CD4-positive, alpha-beta T cell treated with Interferon gamma for 1 hour (primary cell): ENCODE measurements around the gene UCK2.

Experiments
- DNase-seq: peaks from one replicate; pipeline ENCODE4 v3.0.0-alpha.2; 2020

The UCK2 gene

GRCh38 chr1:165905853-165906252, 78.4 kb downstream of the UCK2 start:
- DNase-seq = no peak

- no peak for DNase-seq
These were observed 79.9 kb downstream of the UCK2 start for GRCh38 chr1:165907256-165907857.

DNA sequence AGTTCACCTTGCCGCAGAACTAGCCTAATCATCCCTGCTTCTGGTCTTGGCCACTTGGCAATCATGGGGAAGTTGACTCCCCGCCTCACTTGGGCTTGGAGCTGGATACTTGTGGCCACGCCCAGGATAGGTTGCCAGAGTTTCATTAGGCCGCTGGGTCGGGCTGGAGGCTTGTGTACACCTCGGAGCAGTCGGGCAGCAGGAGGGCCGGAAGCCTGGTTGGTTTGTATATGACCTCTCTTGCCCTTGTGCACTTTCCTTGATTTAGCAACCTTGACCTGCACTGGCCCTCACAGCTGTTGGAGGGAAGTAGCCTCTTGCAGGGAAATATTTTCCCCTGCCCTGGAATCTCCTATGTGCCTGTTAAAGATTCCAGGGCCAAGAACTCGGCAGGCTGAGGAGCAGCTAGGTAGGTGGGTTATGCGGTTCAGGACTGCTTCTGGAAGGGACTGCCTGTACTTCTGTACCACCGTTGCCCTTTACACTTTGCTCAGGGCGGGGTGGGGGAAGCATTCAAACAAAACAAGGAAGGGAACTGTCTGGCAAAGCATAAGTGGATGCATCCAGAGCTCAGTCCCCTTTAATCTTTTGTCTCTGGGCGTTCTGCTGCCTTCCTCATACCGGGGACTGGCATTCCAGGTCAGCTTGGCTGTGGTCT, 83.5 kb downstream of the UCK2 start:
- DNase-seq = no peak

DNA sequence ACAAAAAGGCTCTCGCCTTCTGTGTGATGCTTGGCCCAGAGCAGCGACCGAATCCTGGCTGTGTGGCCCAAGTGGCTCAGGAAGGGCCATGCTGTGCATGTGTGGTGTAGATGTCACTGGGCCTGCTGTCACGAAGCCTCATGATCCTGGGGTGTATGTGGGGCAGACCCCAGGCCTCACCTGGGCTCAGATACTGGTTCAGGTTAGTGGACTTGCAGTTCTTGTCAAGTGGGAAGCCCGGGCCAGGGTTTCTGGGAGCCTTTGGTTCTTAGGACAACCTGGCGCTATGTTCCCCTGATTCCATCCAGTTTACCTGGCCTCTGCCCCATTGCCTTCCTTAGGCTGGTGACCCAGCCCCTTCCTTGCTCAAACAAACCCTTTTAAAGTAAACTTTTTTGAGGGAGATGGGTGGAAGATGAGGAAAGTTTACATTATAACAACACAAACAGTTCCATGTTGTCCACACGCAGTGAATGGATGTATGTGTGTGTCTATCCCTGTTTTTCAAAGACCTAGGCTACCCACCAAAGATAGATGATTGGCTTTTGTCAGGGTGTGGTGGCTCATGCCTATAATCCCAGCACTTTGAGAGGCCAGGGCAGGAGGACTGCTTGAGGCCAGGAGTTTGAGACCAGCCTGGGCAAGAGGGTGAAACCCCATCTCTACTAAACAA, 84.3 kb downstream of the UCK2 start:
- DNase-seq = no peak

DNA sequence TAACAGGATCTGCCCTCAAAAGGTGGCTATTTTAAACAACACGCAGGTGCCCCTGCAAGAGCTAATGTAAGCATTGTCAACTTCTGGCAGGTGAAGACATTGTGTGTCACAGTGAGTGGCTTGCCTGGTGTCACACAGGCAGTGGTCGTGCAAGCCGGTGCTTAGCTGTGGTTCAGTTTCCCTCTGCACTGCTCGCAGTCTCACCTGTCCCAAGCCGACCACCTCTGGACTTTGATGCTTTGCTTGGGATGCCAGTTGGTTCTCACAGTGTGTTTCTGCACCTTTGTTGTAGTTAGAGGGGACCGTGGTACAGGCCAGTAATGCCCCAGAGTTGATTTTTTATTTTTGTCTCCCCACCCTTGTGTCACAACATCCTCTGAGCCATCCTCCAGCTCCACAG, 85.2 kb downstream of the UCK2 start:
- no peak for DNase-seq

DNA sequence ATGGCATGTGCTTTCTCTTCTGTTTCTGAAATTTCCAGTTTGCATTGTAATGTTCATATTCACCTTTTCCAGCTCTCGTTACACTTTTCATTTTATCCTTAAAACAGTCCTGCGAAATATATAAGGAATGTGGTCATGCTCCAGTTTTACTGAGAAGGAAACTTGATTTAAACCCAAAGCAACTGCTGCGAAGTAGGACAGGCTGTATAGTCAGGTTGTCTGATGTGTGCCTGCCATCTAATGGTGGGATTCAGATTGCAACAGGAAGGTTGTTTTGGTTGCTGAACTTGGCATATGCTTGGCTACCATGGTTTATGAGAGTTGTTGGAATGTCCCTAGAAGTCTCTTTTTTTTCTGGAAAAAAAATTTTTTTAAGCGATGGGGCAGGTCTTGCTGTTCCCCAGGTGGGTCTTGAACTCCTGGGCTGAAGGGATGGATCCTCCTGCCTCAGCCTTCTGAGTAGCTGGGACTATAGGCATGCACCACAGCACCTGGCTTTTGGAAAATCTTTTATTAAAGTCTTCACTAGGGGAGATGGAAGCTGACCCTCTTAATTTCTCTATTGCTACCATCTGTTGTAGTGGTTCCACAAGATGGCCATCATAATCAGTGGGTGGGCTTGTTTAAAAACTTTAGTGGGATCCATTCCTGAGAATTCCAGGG, 86.9 kb downstream of the UCK2 start:
- DNase-seq = peak; percentile 53

DNA sequence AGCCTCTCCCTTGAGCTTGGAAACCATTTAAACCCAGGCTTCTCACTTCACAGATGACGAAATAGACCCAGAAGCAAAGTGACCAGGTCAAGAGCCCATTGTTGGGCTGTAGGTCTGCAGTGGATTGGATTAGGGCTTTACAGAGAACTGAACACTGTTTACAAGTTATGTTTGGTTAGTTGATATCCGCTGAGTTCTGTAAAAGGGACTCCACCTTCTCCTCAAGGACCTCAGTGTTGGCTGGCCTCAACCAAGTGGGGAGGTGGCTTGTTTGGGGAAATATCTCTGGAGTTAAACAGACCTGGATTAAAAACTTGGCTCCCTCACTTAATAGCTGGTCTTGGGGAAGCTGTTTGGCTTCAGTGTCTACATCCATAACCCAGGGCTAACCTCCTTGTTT, 88.1 kb downstream of the UCK2 start:
- no peak for DNase-seq

DNA sequence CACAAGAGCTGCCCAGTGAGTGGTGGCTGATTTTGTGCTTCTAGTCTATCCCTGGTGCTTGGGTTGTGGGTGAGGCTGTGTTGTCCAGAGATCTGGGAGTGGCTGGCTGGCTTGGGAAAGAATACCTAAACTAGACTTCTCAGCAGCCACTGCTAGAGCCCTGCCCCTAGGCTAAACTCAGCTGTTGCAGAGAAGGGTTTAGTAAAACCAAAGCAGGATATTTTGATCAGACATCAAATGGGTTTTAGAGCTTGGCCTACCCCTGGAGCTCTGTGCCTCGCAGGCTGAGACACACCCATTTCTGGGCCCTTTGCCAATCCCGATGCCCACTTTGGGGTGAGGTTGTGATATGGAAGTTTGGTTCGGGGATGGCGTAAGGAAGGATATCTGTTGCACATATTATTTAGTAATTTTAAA, 88.5 kb downstream of the UCK2 start:
- no peak for DNase-seq

DNA sequence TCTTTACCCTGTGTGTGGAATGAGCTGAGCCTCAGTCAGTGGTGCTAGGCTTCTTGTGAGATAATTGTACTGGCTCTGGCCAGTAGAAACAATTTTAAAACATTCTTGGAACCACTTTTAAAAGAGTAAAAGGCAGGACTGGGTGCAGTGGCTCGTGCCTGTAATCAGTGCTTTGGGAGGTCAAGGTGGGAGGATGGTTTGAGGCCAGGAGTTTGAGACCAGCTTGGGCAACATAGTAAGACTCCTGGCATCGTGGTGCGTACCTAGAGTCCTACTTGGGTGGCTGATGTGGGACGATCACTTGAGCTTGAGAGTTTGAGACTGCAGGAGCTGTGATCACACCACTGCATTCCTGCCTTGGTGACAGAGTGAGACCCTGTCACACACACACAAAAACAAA, 89.8 kb downstream of the UCK2 start:
- DNase-seq = no peak

- DNase-seq = no peak
These were observed 96.7 kb downstream of the UCK2 start for GRCh38 chr1:165924117-165924516.

DNA sequence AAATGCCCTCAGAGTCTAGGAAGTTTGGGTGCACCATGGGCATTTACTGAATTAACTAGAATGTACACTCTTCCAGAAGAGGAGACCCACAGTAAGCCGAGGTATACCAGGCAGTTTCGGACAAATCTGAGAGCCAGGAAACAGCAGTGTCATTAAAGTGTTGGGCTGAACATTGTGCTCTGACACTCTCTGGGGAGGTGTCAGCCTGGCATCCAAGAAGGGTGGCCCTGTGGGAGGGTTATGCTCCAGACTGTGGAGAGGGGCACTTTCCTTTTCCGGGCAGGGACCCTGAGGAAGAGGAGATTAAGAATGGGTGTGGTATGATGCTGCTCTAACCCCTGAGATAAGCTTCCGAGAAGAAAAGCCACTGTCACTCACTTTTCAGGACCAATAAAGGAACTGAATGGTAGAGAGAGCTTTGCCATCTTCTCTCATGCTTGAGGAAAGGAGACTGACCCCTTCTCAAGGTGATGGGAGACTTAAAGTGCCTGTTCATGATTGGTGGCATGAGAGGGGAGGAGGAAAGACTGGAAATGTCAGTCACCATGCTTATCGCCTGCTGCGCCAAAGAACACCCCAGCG, 98.2 kb downstream of the UCK2 start:
- DNase-seq = no peak

DNA sequence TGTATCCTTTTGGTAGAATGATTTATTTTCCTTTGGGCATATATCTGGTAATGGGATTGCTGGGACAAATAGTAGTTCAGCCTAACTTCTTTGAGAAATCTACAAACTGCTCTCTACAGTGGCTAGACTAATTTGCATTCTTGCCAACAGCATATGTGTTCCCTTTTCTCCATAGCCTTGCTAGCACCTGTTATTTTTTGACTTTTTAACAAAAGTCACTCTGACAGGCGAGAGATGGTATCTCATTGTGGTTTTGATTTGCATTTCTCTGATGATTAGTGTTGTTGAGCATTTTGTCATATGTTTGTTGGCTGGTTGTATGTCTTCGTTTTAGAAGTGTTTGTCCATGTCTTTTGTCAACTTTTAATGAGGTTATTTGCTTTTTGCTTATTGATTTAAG, 99.8 kb downstream of the UCK2 start:
- no peak for DNase-seq

DNA sequence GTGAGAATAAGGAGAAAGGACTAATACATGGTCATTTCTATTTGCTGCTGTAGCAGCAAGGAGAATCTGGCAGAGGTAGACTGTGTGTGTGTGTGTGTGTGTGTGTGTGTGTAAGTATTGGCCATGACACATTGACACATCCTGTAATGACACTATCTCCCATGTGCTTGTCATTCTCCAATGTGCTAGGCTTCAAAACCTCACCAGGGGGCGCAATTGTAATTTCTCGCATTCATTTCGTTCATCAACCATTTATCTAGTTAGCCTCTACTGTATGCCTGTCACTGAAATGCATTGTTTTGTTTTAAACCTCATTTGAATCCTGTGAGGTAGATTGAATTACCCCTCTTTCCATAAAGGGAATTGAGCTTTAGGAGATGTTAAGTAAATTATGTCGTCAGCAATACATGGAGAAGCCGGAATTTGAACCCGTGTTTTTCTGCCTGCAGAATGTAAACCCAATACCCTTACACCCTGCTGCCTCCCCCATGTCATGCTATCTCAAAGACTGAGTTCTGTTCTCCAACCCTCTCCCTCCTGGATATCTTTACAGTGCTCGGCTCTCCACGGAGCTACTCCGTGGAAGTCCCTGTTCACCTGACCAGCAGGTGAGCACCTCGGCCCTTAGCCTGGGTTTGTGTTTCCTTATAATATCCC, 100.8 kb downstream of the UCK2 start:
- DNase-seq = peak; percentile 27

GRCh38 chr1:165930961-165931360, 103.5 kb downstream of the UCK2 start:
- no peak for DNase-seq

GRCh38 chr1:165933446-165934170, 106.2 kb downstream of the UCK2 start:
- no peak for DNase-seq

DNA sequence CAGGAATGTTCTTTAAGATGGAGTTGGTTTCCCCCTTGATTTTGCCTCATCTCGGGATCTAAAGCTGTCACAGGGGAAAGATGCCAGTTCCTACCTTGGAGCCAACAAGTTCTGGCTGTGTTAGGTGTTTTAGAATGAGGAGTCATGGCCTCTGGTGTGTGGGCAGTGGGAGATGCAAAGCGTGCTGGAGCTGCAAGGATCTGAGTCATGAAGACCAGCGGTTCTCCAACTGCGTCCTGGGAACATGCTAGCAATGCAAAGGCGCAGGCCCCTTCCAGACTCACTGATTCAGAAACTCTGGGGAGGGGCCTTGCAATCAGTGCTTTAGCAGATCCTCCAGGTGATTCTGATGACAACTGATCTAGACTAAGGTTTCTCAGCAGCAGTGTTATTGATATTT, 109.1 kb downstream of the UCK2 start:
- DNase-seq = no peak

GRCh38 chr1:165937829-165938228, 110.4 kb downstream of the UCK2 start:
- DNase-seq = no peak

DNA sequence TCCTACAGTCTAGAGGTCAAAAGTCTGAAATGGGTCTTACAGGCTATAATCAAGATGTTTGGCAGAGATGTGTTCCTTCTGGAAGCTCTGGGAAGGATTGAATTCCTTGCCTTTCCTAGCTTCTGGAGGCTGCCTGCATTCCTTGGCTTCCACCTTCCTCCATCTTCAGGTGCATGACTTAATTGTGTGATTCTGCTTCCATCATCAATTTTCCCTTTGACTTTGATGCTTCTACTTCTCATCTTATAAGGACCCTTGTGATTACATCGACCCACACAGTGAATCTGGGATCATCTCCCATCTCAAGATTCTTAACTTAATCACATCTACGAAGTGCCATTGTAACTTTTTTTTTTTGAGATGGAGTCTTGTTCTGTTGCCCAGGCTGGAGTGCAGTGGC, 111.4 kb downstream of the UCK2 start:
- no peak for DNase-seq

GRCh38 chr1:165941531-165941930, 114.1 kb downstream of the UCK2 start:
- no peak for DNase-seq

GRCh38 chr1:165942062-165942461, 114.6 kb downstream of the UCK2 start:
- DNase-seq = no peak

- no peak for DNase-seq
These were observed 115.6 kb downstream of the UCK2 start for GRCh38 chr1:165942927-165943597.

GRCh38 chr1:165945911-165946310, 118.5 kb downstream of the UCK2 start:
- DNase-seq = no peak
